ENCODE measurements around the gene RASSF4.

- TF ChIP-seq CTCF (IDR thresholded peaks at IDR 0.05; ENCODE audit: insufficient read depth, low read length) (peak; percentile 5), POLR2AphosphoS5 (IDR thresholded peaks at IDR 0.05; ENCODE audit: low read depth) (peak; percentile 65)
Observed at GRCh38 chr10:44962870-44963738, 3.5 kb downstream of the RASSF4 start.
